A549 (cell line): Measurements from ENCODE around the gene TRIM8. TPM values are rescaled to one million over a fixed set of nuclear protein-coding genes. Genes with fewer than 3 reads are reported as not detected.

Experiments used
- ATAC-seq, 2 experiments: fragments of 200-7000 bp in 1 of 2; fragments of >200 bp in 1 of 2; cut with Nextera tagmentation in 1 of 2; cut with Tn5 transposase in 1 of 2; 3 replicates each; pipeline versions ENCODE4 v1.8.0 to v1.9.1; 2018 to 2020; ENCODE audit warnings: mild to moderate bottlenecking in 1 of 2, moderate library complexity in 1 of 2
- CTCF ChIA-PET: fragments of 300-600 bp; sonication (Branson Sonifier 250); formaldehyde crosslinking; extraction: SDS; loops from one replicate; lab custom pipeline; 2021; ENCODE audit warnings: antibody characterized with exemption, inconsistent platforms; lab: Yijun Ruan, JAX
- POLR2A ChIA-PET: fragments of 350-600 bp; formaldehyde crosslinking; extraction: SDS; loops from one replicate; lab custom pipeline; 2021; ENCODE audit warnings: antibody characterized with exemption, inconsistent platforms; lab: Yijun Ruan, JAX
- DNase-seq, 2 experiments: peaks; one replicate each; pipeline versions ENCODE4 v3.0.0 to v3.0.0-alpha.2; 2011 to 2016; ENCODE audit warnings: low read depth in 1 of 2, low spot score in 1 of 2
- FAIRE-seq: peaks from 2 replicates; lab custom pipeline; 2011; peaks lifted over from hg19 to GRCh38; lab: Jason Lieb, UNC
- H3K27ac ChIP-seq, 2 experiments: fragments of >200 bp; sonication (Bioruptor Twin); formaldehyde crosslinking; 3 replicates each; pipeline ENCODE4 v1.5.1; 2016 to 2017
- H3K4me1 ChIP-seq: fragments of >200 bp; sonication (Bioruptor Twin); formaldehyde crosslinking; 3 replicates; pipeline ENCODE4 v1.6.1; 2016
- H3K4me2 ChIP-seq: fragments of >200 bp; sonication (Bioruptor Twin); formaldehyde crosslinking; 3 replicates; pipeline ENCODE4 v1.6.1; 2016
- H3K4me3 ChIP-seq: fragments of >200 bp; sonication (Bioruptor Twin); formaldehyde crosslinking; 3 replicates; pipeline ENCODE4 v1.5.1; 2016
- H3K9me3 ChIP-seq: fragments of >200 bp; sonication (Bioruptor Twin); formaldehyde crosslinking; 3 replicates; pipeline ENCODE4 v1.6.1; 2016
- BHLHE40 ChIP-seq: IDR thresholded peaks from 2 replicates; pipeline ENCODE4 v1.6.1; 2012; ENCODE audit warnings: low read depth, low read length, inconsistent platforms
- CBX2 ChIP-seq: fragments of 200-600 bp; sonication (generic); IDR thresholded peaks from 2 replicates; pipeline ENCODE4 v1.6.1; 2016; ENCODE audit warnings: low read depth, mild to moderate bottlenecking, borderline replicate concordance
- CEBPB ChIP-seq, 2 experiments: fragments of >200 bp in 1 of 2; sonication (Bioruptor Twin) in 1 of 2; formaldehyde crosslinking in 1 of 2; IDR thresholded peaks; 2 replicates each; pipeline ENCODE4 v1.6.1; 2012 to 2016
- CHD2 ChIP-seq: fragments of 150-350 bp; IDR thresholded peaks from 2 replicates; pipeline ENCODE4 v1.6.1; 2014; ENCODE audit warnings: low read length; ENCODE audit not compliant: partially characterized antibody
- ELK1 ChIP-seq: fragments of 150-350 bp; IDR thresholded peaks from 2 replicates; pipeline ENCODE4 v1.6.1; 2014; ENCODE audit warnings: low read depth, mild to moderate bottlenecking, low read length
- EP300 ChIP-seq, 2 experiments: fragments of >200 bp; sonication (Bioruptor Twin); formaldehyde crosslinking; IDR thresholded peaks; 2 replicates in 1 of 2; 3 replicates in 1 of 2; pipeline ENCODE4 v1.6.1; 2016 to 2017
- FOSB ChIP-seq: fragments of 250-450 bp; sonication (Bioruptor Pico); IDR thresholded peaks from 2 replicates; pipeline ENCODE4 v1.5.0; 2020; ENCODE audit warnings: mild to moderate bottlenecking, moderate library complexity
- FOSL2 ChIP-seq, 2 experiments: fragments of 450-650 bp in 1 of 2; fragments of >200 bp in 1 of 2; sonication (Bioruptor Twin) in 1 of 2; formaldehyde crosslinking; IDR thresholded peaks; 2 replicates each; pipeline versions ENCODE4 v1.5.0 to v1.6.1; 2016 to 2020; ENCODE audit warnings: mild to moderate bottlenecking in 1 of 2, moderate library complexity in 1 of 2
- HDAC2 ChIP-seq: fragments of 200-600 bp; sonication (generic); IDR thresholded peaks from 2 replicates; pipeline ENCODE4 v1.6.1; 2016
- HOXB13 ChIP-seq: fragments of 250-450 bp; sonication (Bioruptor Pico); IDR thresholded peaks from 2 replicates; pipeline ENCODE4 v1.5.0; 2020; ENCODE audit warnings: low read depth, mild to moderate bottlenecking, moderate library complexity
- HOXB5 ChIP-seq: fragments of 250-450 bp; sonication (Bioruptor Pico); IDR thresholded peaks from 2 replicates; pipeline ENCODE4 v1.5.0; 2020; ENCODE audit warnings: mild to moderate bottlenecking, moderate library complexity
- JUN ChIP-seq, 2 experiments: fragments of >200 bp; sonication (Bioruptor Twin); formaldehyde crosslinking; IDR thresholded peaks; 2 replicates in 1 of 2; 3 replicates in 1 of 2; pipeline ENCODE4 v1.6.1; 2016 to 2017
- JUNB ChIP-seq: fragments of >200 bp; sonication (Bioruptor Twin); formaldehyde crosslinking; IDR thresholded peaks from 2 replicates; pipeline ENCODE4 v1.6.1; 2016
- KDM1A ChIP-seq: fragments of 200-600 bp; sonication (generic); IDR thresholded peaks from 2 replicates; pipeline ENCODE4 v1.6.1; 2016; ENCODE audit warnings: low read depth, mild to moderate bottlenecking
- MAX ChIP-seq: IDR thresholded peaks from 2 replicates; pipeline ENCODE4 v1.6.1; 2012
- NPAS2 ChIP-seq: fragments of 250-450 bp; sonication (Bioruptor Pico); IDR thresholded peaks from 2 replicates; pipeline ENCODE4 v1.8.0; 2022; ENCODE audit warnings: mild to moderate bottlenecking, moderate library complexity, borderline replicate concordance
- NR3C1 ChIP-seq: fragments of >200 bp; sonication (Bioruptor Twin); formaldehyde crosslinking; IDR thresholded peaks from 3 replicates; pipeline ENCODE4 v1.6.1; 2017
- RARB ChIP-seq: fragments of 250-450 bp; sonication (Bioruptor Pico); IDR thresholded peaks from 2 replicates; pipeline ENCODE4 v1.8.0; 2021; ENCODE audit warnings: mild to moderate bottlenecking, moderate library complexity
- RCOR1 ChIP-seq: fragments of 150-350 bp; IDR thresholded peaks from 2 replicates; pipeline ENCODE4 v1.6.1; 2014; ENCODE audit warnings: antibody characterized with exemption, low read length, low read depth
- RFX5 ChIP-seq: fragments of 450-650 bp; IDR thresholded peaks from 2 replicates; pipeline ENCODE4 v1.7.1; 2014; ENCODE audit warnings: antibody characterized with exemption, mild to moderate bottlenecking, moderate library complexity
- RNF2 ChIP-seq: fragments of 200-600 bp; sonication (generic); IDR thresholded peaks from 2 replicates; pipeline ENCODE4 v1.6.1; 2016; ENCODE audit warnings: low read depth, mild to moderate bottlenecking, antibody characterized with exemption, moderate library complexity, borderline replicate concordance
- SREBF2 ChIP-seq: fragments of 450-650 bp; IDR thresholded peaks from 2 replicates; pipeline ENCODE4 v1.6.1; 2014; ENCODE audit warnings: mild to moderate bottlenecking, moderate library complexity
- TFCP2L1 ChIP-seq: fragments of 250-450 bp; sonication (Bioruptor Pico); IDR thresholded peaks from 2 replicates; pipeline ENCODE4 v1.5.0; 2021; ENCODE audit warnings: mild to moderate bottlenecking
- TP53 ChIP-seq: fragments of 250-450 bp; sonication (Bioruptor Pico); IDR thresholded peaks from 2 replicates; pipeline ENCODE4 v1.5.0; 2021; ENCODE audit warnings: mild to moderate bottlenecking, moderate library complexity
- ZFP36 ChIP-seq: fragments of 450-650 bp; IDR thresholded peaks from 2 replicates; pipeline ENCODE4 v1.6.1; 2014; ENCODE audit warnings: borderline replicate concordance; ENCODE audit not compliant: partially characterized antibody
- ZNF302 ChIP-seq: fragments of 250-450 bp; sonication (Bioruptor Pico); IDR thresholded peaks from 2 replicates; pipeline ENCODE4 v1.9.0; 2021; ENCODE audit warnings: inconsistent platforms, mild to moderate bottlenecking, moderate library complexity
- ZSCAN20 ChIP-seq: fragments of 250-450 bp; sonication (Bioruptor Pico); IDR thresholded peaks from 2 replicates; pipeline ENCODE4 v1.8.0; 2022; ENCODE audit warnings: mild to moderate bottlenecking, moderate library complexity
- WGBS: methylation state at CpG from one replicate; pipeline ENCODE4 v1.1.6; 2017; ENCODE audit errors: missing lambda C conversion rate; 5-methylcytosine and 5-hydroxymethylcytosine counted together
- polyA plus RNA-seq, 4 experiments: library from polyadenylated mRNA; depleted of rRNA in 3 of 4; stranded (reverse); fragments of >200 nt; fragmentation: RNase III in 1 of 4; extraction: RNeasy Plus Mini Kit Qiagen cat#74134 plus additional on column Dnase treatment in 1 of 4; gene quantifications; 2 replicates in 3 of 4; 3 replicates in 1 of 4; pipeline ENCODE4 v1.2.3, GENCODE V29; 2011 to 2017
- TF ChIP-seq, protein P1 (sequence below): fragments of 250-450 bp; sonication (Bioruptor Pico); IDR thresholded peaks from 2 replicates; pipeline ENCODE4 v1.5.0; 2021; ENCODE audit warnings: mild to moderate bottlenecking, moderate library complexity, borderline replicate concordance
- TF ChIP-seq, protein P2 (sequence below): fragments of >200 bp; sonication (Bioruptor Twin); formaldehyde crosslinking; IDR thresholded peaks from 3 replicates; pipeline ENCODE4 v1.6.1; 2016
- TF ChIP-seq, protein P3 (sequence below): fragments of 450-650 bp; IDR thresholded peaks from 2 replicates; pipeline ENCODE4 v1.6.1; 2014; ENCODE audit warnings: antibody characterized with exemption
- TF ChIP-seq, protein P4 (sequence below): fragments of >200 bp; sonication (Bioruptor Twin); formaldehyde crosslinking; IDR thresholded peaks from 2 replicates; pipeline ENCODE4 v1.6.1; 2016

The TRIM8 gene
- polyA plus RNA-seq, 2 of the 4 experiments (the other 2 are of a cell fraction), result 22.8 to 32.5 TPM

GRCh38 chr10:102615361-102615760 is 28.9 kb upstream of the TRIM8 start:
- TF ChIP-seq, protein P1, sequence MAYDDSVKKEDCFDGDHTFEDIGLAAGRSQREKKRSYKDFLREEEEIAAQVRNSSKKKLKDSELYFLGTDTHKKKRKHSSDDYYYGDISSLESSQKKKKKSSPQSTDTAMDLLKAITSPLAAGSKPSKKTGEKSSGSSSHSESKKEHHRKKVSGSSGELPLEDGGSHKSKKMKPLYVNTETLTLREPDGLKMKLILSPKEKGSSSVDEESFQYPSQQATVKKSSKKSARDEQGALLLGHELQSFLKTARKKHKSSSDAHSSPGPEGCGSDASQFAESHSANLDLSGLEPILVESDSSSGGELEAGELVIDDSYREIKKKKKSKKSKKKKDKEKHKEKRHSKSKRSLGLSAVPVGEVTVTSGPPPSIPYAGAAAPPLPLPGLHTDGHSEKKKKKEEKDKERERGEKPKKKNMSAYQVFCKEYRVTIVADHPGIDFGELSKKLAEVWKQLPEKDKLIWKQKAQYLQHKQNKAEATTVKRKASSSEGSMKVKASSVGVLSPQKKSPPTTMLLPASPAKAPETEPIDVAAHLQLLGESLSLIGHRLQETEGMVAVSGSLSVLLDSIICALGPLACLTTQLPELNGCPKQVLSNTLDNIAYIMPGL (CRISPR knock-in tag), result no peak
- TF ChIP-seq EP300 (IDR thresholded peaks at IDR 0.05), result no peak
- no peak for TF ChIP-seq ZNF302 (CRISPR knock-in tag)
- TF ChIP-seq HOXB5, result no peak
- TF ChIP-seq ELK1, result no peak
- TF ChIP-seq RCOR1, result no peak
- TF ChIP-seq SREBF2, result no peak
- TF ChIP-seq, protein P2, sequence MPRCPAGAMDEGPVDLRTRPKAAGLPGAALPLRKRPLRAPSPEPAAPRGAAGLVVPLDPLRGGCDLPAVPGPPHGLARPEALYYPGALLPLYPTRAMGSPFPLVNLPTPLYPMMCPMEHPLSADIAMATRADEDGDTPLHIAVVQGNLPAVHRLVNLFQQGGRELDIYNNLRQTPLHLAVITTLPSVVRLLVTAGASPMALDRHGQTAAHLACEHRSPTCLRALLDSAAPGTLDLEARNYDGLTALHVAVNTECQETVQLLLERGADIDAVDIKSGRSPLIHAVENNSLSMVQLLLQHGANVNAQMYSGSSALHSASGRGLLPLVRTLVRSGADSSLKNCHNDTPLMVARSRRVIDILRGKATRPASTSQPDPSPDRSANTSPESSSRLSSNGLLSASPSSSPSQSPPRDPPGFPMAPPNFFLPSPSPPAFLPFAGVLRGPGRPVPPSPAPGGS, result no peak
- no peak for TF ChIP-seq HOXB13 (CRISPR knock-in tag)
- no peak for TF ChIP-seq TFCP2L1 (CRISPR knock-in tag)
- TF ChIP-seq TP53 (CRISPR knock-in tag), result no peak
- no peak for TF ChIP-seq FOSL2 (IDR thresholded peaks at IDR 0.05)
- no peak for TF ChIP-seq FOSL2 (CRISPR knock-in tag; IDR thresholded peaks at IDR 0.05)
- TF ChIP-seq, protein P3, sequence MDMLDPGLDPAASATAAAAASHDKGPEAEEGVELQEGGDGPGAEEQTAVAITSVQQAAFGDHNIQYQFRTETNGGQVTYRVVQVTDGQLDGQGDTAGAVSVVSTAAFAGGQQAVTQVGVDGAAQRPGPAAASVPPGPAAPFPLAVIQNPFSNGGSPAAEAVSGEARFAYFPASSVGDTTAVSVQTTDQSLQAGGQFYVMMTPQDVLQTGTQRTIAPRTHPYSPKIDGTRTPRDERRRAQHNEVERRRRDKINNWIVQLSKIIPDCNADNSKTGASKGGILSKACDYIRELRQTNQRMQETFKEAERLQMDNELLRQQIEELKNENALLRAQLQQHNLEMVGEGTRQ, result no peak
- no peak for TF ChIP-seq ZSCAN20
- TF ChIP-seq FOSB (CRISPR knock-in tag), result no peak
- no peak for TF ChIP-seq KDM1A
- TF ChIP-seq RFX5, result no peak
- TF ChIP-seq, protein P4, sequence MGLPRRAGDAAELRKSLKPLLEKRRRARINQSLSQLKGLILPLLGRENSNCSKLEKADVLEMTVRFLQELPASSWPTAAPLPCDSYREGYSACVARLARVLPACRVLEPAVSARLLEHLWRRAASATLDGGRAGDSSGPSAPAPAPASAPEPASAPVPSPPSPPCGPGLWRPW, result no peak
- TF ChIP-seq JUN (IDR thresholded peaks at IDR 0.05), result no peak
- H3K4me2 ChIP-seq, result no peak overlapping the region
- no peaks in the 10 kb centered on the region for H3K9me3 ChIP-seq
- WGBS, result 80% methylated on average over 5 of the region's 7 CpGs
- H3K27ac ChIP-seq, result no peak overlapping the region
- no peak for FAIRE-seq
- H3K4me3 ChIP-seq, result no peak overlapping the region
- H3K4me1 ChIP-seq, result peaks cover 5% of the 10 kb centered on the region
- POLR2A ChIA-PET, result no interaction called here
- peak; percentile 39 to 84; a peak in 3 of 6 replicates for ATAC-seq
- DNase-seq, result peak in 1 of 2 experiments; percentile 20
- CTCF ChIA-PET, result interaction anchor here (0.6 to 3.4 kb wide), 8 partner anchors 9 to 91 kb away, joined by 3 to 11 read pairs (median 4); partner anchors contain the start of gene TRIM8

GRCh38 chr10:102616066-102616770 is 28.1 kb upstream of the TRIM8 start:
- POLR2A ChIA-PET, result no interaction called here
- TF ChIP-seq HOXB13 (CRISPR knock-in tag) (no peak), RCOR1 (no peak), JUNB (no peak), RARB (CRISPR knock-in tag) (no peak), FOSL2 (IDR thresholded peaks at IDR 0.05) (no peak), FOSL2 (CRISPR knock-in tag; IDR thresholded peaks at IDR 0.05) (no peak), MAX (no peak), ZFP36 (no peak), CHD2 (no peak), RNF2 (no peak), HDAC2 (no peak), NPAS2 (CRISPR knock-in tag) (no peak), CEBPB (IDR thresholded peaks at IDR 0.05) (no peak), BHLHE40 (no peak), CBX2 (no peak), NR3C1 (no peak), JUN (IDR thresholded peaks at IDR 0.05) (no peak)

More at GRCh38 chr10:102616066-102616770, 28.1 kb upstream of the TRIM8 start:
- CTCF ChIA-PET, result interaction anchor here (0.6 to 3.4 kb wide), 8 partner anchors 11 to 222 kb away, joined by 3 to 11 read pairs (median 5); partner anchors contain the start of genes SUFU and TRIM8
- no peak overlapping the region for H3K4me3 ChIP-seq
- H3K9me3 ChIP-seq, result no peaks in the 10 kb centered on the region
- H3K4me1 ChIP-seq, result peaks cover 4% of the 10 kb centered on the region
- H3K4me2 ChIP-seq, result no peak overlapping the region
- no peak overlapping the region for H3K27ac ChIP-seq
- DNase-seq, result no peak
- FAIRE-seq, result no peak
- no CpG with 5 or more reads among the region's 1 CpG for WGBS
- no peak for ATAC-seq
